Lung (tissue), 12 donors: ENCODE results near the gene FLNB. TPM values are rescaled to one million over a fixed set of nuclear protein-coding genes. Genes with fewer than 3 reads are reported as not detected.

ENCODE experiments used
- ATAC-seq: fragments of 200-7000 bp; cut with Tn5 transposase; one replicate; pipeline ENCODE4 v1.9.1; 2020; ENCODE audit warnings: moderate number of reproducible peaks; ENCODE audit not compliant: insufficient read depth, low FRiP score
- DNase-seq, 3 donors: peaks; one replicate each; pipeline ENCODE4 v3.0.0-alpha.2; 2013 to 2017
- H3K27ac ChIP-seq, 2 donors: one replicate each; pipeline ENCODE4 v1.5.1; 2013; ENCODE audit warnings: mild to moderate bottlenecking in 2 of 2, moderate library complexity in 2 of 2, control low read depth in 1 of 2, inconsistent platforms in 1 of 2, low read depth in 1 of 2, low read length in 1 of 2
- H3K27me3 ChIP-seq, 3 donors: one replicate each; pipeline ENCODE4 v1.5.1; 2013; ENCODE audit warnings: low read length in 2 of 3; ENCODE audit not compliant: control insufficient read depth in 3 of 3, insufficient read depth in 3 of 3
- H3K36me3 ChIP-seq, 4 donors: one replicate each; pipeline ENCODE4 v1.5.1; 2013; ENCODE audit warnings: low read length in 4 of 4, mild to moderate bottlenecking in 1 of 4, moderate library complexity in 1 of 4; ENCODE audit not compliant: control insufficient read depth in 4 of 4, insufficient read depth in 4 of 4
- H3K4me1 ChIP-seq, 5 donors: one replicate each; pipeline ENCODE4 v1.5.1; 2013; ENCODE audit warnings: low read length in 5 of 5, mild to moderate bottlenecking in 2 of 5, moderate library complexity in 1 of 5; ENCODE audit not compliant: control insufficient read depth in 5 of 5, insufficient read depth in 5 of 5
- H3K4me3 ChIP-seq: one replicate; pipeline ENCODE4 v1.5.1; 2013; ENCODE audit warnings: mild to moderate bottlenecking, control low read depth, moderate library complexity
- H3K9ac ChIP-seq, 2 donors: one replicate each; pipeline ENCODE4 v1.5.1; 2013; ENCODE audit warnings: low read length in 2 of 2, control low read depth in 1 of 2; ENCODE audit not compliant: insufficient read depth in 1 of 2
- H3K9me3 ChIP-seq, 4 donors: one replicate each; pipeline ENCODE4 v1.5.1; 2013; ENCODE audit warnings: low read length in 3 of 4, mild to moderate bottlenecking in 1 of 4, moderate library complexity in 1 of 4; ENCODE audit not compliant: control insufficient read depth in 4 of 4, insufficient read depth in 3 of 4
- CTCF ChIP-seq: IDR thresholded peaks from 2 replicates; pipeline ENCODE4 v1.5.1; 2012; ENCODE audit warnings: mild to moderate bottlenecking; ENCODE audit errors: control extremely low read depth, extremely low read depth
- WGBS, 2 donors: extraction: QIAGEN DNeasy Blood & Tissue Kit; methylation state at CpG; one replicate each; pipeline ENCODE4 v1.1.7; 2013; 5-methylcytosine and 5-hydroxymethylcytosine counted together
- polyA plus RNA-seq, 2 donors: library from polyadenylated mRNA; stranded (reverse); fragments of 200-250 nt; gene quantifications; one replicate each; pipeline ENCODE4 v1.2.1, GENCODE V29; 2013
- total RNA-seq, 2 donors: library from RNA; depleted of rRNA in 1 of 2; stranded (reverse); fragments of >200 nt in 1 of 2; gene quantifications; one replicate each; pipeline ENCODE4 v1.2.1, GENCODE V29; 2014 to 2021
- donor health status: control.
- donor health status: control.
- donor health status: Bipolar disorder and iron deficiency.
- donor health status: healthy.
- donor health status: DM: yes; HTN: yes; CAD: no.

The FLNB gene
- total and polyA plus RNA-seq, 4 donors = 32.4 to 122 (median 93.7) TPM

GRCh38 chr3:58043933-58044332 lies 35.7 kb downstream of the FLNB start:
- H3K9ac ChIP-seq = no peak overlapping the region
- DNase-seq = no peak
- H3K27ac ChIP-seq = peak overlapping the region in 1 of 2 donors; percentile 54
- peaks cover 4 to 23% (median 14%) of the 10 kb centered on the region in 5 donors for H3K4me1 ChIP-seq
- no peaks in the 10 kb centered on the region for H3K36me3 ChIP-seq
- no peaks in the 10 kb centered on the region for H3K27me3 ChIP-seq
- 66 to 80% methylated on average over 4 of the region's 4 CpGs for WGBS, 2 donors
- no peak for TF ChIP-seq CTCF
- no peak for ATAC-seq
- H3K4me3 ChIP-seq = no peak overlapping the region
- no peaks in the 10 kb centered on the region for H3K9me3 ChIP-seq

- H3K27ac ChIP-seq = no peak overlapping the region
- 69 to 73% methylated on average over 7 of the region's 7 CpGs for WGBS, 2 donors
- no peak for ATAC-seq
- TF ChIP-seq CTCF = no peak
- no peak for DNase-seq
- no peak overlapping the region for H3K4me3 ChIP-seq
- peaks cover 6 to 31% (median 23%) of the 10 kb centered on the region in 5 donors for H3K4me1 ChIP-seq
- H3K27me3 ChIP-seq = no peaks in the 10 kb centered on the region
- H3K9ac ChIP-seq = no peak overlapping the region
- no peaks in the 10 kb centered on the region for H3K36me3 ChIP-seq
- H3K9me3 ChIP-seq = no peaks in the 10 kb centered on the region
Measured at GRCh38 chr3:58044691-58045483, 36.7 kb downstream of the FLNB start.

- Histone ChIP-seq H3K4me1 (peaks cover 8 to 29% (median 21%) of the 10 kb centered on the region in 5 donors), H3K9ac (no peak overlapping the region), H3K27ac (peak overlapping the region in 1 of 2 donors; percentile 48), H3K9me3 (no peaks in the 10 kb centered on the region), H3K4me3 (no peak overlapping the region), H3K36me3 (no peaks in the 10 kb centered on the region), H3K27me3 (no peaks in the 10 kb centered on the region)
- no peak for DNase-seq
- no peak for ATAC-seq
- no peak for TF ChIP-seq CTCF
- WGBS, 2 donors = 74 to 88% methylated on average over 5 of the region's 5 CpGs
Measured at GRCh38 chr3:58047826-58048225, 39.6 kb downstream of the FLNB start.
